HG02870 (cell line): ENCODE measurements around the gene TPPP2.
"Not testable (repeated sequence)": the region's sequence is repeated elsewhere in the genome, so short reads cannot be mapped to it uniquely, and the experiment has no call there.

Experiments used
- ATAC-seq: cut with Tn5 transposase; IDR thresholded peaks from one replicate; pipeline ENCODE4 v1.9.1; 2021; ENCODE audit warnings: mild to moderate bottlenecking, moderate library complexity; ENCODE audit not compliant: unreplicated experiment

The TPPP2 gene

DNA sequence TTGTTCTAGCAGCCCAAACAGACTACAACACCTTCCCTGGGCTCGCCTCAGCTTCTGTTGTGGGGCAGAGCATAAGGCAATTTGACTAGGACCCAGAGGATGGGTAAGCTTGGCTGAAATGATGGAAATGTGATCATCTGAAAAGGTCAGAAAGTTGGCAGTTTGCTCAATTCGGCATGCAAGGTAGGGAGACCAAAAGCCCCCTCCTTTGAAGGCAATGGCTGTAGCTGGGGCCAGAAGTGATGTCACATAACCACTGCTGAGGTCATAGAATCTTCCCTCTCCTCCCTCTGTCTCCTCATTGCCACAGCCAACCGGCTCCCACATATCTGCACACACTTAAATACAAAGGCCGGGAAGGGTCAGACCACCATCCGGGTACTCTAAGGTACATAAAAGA is at the start of gene TPPP2:
Gene TPPP2, plus strand, starts transcription at position 301 of the 400 bp plus-strand sequence. CDS start 365 bp downstream, outside the sequence.
- ATAC-seq: no peak

DNA sequence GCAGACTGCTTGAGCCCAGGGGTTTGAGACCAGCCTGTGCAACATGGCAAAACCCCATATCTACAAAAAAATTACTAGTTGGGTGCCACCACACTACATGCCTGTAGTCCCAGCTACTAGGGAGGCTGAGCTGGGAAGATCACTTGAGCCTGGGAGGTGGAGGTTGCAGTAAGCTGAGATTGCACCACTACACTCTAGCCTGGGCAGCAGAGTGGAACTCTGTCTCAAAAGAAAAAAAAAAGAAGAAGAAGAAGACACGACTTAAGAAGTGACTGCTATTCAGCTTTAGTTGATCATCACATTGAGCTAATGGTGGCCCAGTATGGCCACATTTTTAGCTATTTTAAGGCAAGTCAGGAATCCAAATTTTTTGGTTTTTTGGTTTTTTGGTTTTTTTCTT is 49.1 kb upstream of the TPPP2 start:
- no peak for ATAC-seq

DNA sequence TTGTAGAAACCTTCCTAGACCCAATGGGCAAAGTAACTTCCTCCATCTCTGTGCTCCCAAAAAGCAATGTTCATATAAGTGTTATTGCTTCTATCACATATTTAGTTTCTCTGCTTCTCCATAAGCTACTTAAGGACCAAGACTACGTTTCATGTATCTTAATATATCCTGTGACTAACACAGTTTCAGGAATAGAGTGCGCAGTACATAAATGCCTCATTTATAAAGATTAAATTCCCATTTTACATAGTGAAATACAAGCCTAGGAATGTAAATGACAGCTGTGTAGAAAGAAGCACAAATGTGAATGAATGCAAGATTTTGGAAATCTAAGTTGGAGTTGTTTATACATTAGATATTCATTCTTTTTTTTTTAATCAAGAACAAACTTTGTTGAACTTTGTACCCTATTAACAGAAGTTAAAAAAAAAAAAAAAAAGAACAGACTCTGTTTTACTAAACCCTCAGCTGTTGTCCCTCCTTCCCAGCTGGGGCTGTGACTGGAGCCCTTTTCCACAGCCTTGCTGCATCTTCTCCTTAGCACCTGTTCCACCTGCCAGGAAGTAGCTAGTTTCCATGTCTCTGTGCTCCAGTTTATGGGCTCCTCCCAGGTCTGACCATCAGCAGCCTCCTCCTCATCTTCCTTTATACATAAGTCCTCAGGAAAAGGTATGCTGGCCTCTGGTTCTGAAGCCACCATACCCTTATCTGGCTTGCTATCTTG is 47.2 kb upstream of the TPPP2 start:
- ATAC-seq: no peak

DNA sequence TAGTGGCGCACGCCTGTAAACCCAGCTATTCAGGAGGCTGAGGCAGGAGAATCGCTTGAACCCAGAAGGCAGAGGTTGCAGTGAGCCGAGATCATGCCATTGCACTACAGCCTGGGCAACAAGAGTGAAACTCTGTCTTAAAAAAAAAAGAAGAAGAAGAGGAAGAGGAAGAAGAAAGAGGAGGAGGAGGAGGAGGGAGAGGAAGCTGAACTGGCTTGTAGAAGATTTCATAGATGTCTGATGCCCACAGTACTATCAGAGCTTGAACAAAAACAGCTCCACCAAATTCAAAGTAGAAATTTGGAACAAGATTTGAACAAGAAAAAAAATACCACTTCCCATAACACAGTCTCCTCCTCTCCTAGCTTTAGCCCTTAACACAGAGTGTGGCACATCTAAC is 44.4 kb upstream of the TPPP2 start:
- not testable (repeated sequence) for ATAC-seq

DNA sequence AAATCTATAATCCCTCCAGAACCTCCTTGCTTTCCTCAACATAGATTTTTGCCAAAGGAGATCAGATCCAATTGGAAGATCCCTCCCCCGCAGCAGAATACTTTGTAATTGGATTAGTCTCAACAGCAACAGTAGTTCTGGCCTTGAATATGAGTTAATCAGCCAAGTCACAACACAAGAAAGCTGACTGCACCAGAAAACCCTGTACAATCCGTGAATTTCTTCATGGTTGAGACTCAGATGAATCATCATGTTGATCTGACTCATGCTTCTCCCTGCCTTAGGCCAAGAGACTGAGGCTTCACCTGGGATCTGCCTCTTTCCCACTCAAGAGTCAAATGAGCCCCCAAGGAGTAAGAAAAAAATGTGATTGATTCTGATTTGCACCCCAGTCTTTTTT is 43.2 kb upstream of the TPPP2 start:
- no peak for ATAC-seq

DNA sequence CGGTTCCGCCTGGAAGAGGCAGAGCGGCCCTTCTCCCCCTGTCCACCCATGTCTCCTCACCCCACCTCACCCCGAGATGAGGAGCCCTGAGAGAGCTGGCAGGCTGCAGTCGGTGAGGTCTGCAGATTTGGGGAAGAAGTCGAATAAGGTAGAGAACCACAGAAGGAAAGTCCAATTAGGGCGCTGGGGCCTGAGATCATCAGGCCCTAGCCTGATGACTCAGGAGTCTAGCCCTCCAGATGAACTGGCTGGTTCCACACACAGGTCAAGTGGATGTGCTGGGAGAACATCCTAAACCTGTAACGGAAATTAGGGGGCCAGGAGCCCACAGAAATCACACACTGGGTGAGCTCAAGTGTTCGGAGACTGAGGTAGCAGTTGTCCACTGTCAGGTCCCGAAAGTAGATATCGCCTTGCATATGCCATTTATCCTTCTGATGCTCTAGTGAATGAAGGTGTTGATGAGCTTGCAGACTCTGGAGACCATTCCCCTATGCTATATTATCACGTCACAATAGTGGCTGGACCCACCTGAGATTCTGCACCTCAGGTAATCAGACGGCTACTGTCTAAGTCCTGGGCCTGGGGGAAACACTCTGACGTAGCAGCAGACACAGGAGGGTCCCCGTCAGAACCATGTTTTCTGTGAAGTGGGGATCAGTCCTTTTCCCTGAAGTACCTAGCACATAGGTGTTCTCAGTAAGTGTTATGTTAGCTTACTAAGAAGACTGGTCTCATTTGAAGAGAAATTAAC is 41.1 kb upstream of the TPPP2 start:
- no peak for ATAC-seq

DNA sequence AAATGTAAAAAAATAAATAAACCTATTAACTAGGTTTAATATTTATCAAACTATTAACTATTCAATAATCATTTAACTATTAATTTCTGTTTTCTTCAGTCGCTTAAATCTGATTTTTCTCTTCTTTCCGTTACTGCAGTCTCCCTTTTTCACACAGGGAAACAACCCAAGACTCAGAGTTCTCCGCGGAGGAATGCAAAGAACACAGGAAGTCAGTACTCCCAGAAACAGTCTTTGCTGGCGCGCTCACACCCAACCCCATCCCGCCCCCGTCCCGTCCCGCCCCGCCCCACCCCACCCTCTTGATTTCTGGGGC is 40.6 kb upstream of the TPPP2 start:
- ATAC-seq: no peak

DNA sequence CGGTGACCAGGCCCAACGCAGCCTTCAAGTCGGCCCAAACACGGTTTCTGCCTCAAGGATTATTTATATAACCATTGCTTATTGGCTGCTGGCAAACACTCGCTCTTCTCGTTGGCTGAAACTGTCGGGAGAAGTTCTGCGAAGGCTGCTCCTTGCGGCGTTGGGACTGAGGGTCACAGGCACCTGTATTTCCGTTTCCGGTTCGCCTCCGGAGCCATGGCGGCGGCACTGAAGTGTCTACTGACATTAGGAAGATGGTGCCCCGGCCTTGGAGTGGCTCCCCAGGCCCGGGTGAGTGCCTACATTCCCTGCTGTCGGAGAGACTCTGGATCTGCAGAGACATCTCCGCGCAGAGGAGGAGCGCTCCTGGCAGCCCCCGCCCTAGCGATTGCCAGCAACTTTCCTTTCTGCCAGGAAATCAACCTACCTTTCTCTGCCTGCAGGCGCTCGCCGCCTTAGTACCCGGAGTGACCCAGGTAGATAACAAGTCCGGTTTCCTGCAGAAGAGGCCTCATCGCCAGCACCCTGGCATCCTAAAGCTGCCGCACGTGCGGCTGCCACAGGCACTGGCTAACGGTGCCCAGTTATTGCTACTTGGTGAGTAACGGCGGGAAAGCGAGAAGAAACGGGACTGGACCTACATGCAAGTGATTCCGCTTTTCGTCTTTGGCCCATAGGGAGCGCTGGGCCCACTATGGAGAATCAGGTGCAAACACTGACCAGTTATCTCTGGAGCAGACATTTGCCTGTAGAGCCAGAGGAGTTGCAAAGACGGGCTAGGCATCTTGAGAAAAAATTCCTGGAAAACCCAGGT is 40.0 kb upstream of the TPPP2 start, which contains the start of gene METTL17:
Gene METTL17, plus strand, starts transcription at position 194 of the 814 bp plus-strand sequence. Its CDS starts 23 bp downstream, at position 217.
- ATAC-seq: peak; percentile 97

DNA sequence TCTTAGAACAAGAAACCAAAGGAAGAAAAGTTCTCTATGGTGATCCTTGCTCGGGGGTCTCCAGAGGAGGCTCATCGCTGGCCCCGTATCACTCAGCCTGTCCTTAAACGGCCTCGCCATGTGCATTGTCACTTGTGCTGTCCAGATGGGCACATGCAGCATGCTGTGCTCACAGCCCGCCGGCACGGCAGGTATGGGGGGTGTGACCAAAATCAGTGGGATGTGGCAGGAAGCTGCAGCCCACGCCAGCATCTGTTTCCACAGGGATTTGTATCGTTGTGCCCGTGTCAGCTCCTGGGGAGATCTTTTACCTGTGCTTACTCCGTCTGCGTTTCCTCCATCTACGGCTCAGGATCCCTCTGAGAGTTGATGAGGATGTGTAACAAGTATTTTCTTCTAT is 33.5 kb upstream of the TPPP2 start:
- ATAC-seq: no peak

DNA sequence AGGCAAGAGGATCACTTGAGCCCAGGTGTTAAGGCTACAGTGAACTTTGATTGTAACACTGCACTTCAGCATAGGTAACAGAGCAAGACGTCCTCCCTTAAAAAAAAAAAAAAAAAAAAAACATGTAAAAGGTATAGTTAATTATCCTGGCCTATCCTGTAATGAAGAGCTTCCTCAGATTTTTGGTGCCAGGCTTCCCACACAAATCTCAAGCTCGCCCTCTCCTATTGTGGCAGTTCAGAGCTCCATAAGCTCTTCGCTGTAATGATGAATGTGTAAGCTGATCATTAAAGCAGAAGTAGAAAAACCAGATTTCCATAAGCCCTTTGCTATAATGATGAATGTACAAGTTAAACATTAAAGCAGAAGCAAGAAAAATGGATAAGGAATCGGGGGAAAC is 32.9 kb upstream of the TPPP2 start:
- ATAC-seq: no peak

DNA sequence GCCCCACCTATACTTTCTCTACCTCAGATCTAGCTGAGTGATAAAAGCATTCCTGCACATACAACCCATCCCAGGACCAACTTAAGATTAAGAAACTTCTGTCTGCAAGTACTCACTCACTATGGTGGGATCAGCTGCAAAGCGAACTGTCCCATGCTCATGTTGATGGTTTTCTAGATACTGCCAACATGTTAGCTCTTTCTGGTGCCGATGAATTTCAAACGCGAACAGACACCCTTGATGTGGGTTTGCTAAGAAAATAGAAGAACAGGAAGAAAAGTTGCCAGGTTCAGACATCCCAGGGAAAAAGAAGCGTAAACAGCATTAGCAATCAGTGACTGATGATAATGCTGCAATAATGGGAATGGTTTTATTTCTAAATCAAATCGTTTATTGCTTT is 32.5 kb upstream of the TPPP2 start:
- ATAC-seq: no peak

DNA sequence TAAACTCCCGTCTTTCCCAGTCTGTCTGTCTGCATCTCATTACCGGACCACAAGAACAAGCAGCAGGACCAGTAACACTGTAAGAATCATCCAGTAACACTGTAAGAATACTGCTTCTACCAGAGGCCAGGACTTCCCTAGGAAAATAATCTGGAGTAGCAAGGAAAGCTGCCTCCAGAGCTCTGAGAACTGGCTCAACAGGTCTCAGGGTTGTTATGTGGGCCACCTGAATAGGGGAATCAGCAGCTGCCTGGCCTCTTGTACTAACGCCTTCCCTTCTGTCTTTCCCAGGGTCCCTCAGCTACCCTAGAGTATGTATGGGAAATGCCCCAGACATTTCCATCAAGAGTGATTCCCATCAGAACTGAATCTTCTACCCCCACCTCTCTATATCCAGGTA is 31.9 kb upstream of the TPPP2 start:
- no peak for ATAC-seq

DNA sequence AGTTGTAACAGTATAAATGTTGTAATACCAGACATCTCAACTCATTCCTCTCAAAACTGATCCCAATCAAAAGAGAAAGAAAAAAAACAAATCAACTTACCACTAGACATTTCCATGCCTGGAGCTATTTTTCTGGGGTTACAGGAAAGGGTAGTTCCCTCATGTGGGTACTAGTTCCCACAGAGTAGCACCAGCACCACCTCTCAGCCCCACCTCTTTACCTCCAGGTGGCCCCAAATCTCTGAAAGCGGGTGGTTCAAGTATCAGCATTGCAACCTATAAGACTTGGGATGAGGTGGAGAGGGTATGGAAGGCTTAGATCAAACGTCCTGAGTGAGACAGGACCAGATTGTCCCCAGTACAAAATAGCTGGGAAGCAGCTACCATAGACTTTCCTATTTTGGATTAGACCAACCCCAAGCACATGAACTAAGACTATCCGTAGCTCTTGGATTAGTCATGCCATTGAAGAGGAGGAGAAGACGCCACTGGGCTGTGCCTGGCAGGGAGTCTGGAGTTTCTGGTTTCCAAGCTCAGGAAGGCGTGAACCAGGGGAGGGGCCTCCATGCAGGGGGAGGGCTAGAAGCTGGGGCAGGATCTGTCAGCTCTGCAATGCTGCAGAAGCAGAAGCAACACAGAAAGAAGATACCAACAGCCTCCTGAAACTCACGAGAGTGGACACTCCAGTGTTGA is 31.2 kb upstream of the TPPP2 start, which contains the start of gene SLC39A2:
Gene SLC39A2, plus strand, starts transcription at position 620 of the 693 bp plus-strand sequence. CDS start 154 bp downstream, outside the sequence.
- no peak for ATAC-seq

DNA sequence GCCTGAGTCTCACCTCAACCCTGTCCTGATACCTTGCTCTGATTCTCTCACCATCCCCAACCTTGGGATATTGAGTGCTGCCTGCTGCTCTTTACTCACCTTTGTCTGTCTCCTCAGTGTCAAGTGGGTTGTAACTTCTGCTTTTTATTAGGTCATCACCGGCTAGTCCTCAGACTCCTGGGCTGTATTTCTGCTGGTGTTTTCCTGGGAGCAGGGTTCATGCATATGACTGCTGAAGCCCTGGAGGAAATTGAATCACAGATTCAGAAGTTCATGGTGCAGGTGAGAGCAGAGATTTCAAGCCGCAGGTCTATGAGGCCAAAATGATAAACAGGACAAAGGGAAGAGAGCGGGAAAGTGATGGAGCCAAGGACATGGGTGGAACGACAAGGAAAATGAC is 30.4 kb upstream of the TPPP2 start:
- ATAC-seq: no peak

DNA sequence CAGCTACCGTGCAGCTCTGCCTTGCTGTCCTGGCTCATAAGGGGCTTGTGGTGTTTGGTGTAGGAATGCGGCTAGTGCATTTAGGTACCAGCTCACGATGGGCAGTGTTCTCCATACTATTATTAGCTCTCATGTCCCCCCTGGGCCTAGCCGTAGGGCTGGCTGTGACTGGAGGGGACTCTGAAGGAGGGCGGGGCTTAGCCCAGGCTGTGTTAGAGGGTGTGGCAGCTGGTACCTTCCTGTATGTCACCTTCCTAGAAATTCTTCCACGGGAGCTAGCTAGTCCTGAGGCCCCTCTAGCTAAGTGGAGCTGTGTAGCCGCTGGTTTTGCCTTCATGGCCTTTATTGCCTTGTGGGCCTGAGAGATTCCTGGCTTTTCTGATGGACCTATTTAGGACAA is 28.8 kb upstream of the TPPP2 start:
- ATAC-seq: no peak

DNA sequence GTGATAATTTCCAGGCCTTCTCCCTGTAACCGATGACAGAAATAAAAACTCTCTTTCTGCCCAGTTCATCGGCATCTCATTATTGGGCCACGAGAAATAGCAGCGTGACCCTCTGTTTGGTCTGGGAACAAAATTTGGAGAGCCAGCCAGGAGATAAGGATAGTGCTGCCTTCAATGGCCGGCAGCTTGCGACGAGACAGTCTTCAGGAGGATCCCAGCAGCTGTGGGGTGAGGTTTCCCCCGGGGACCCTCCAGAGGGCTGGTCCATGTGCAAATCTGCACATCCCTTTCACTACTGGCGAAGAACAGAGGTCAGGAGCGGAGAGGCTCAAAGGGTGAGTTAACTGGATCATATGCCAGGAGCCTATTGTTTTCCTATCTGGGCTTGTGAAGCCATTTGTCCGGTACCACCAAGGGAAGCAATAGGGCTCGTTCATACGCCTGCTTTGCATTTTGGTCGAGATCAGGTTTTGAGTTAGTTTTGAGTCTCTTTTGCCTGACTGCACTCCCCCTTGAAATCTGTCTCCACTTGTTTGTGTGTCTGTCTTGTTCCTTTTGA is 26.1 kb upstream of the TPPP2 start:
- no peak for ATAC-seq

DNA sequence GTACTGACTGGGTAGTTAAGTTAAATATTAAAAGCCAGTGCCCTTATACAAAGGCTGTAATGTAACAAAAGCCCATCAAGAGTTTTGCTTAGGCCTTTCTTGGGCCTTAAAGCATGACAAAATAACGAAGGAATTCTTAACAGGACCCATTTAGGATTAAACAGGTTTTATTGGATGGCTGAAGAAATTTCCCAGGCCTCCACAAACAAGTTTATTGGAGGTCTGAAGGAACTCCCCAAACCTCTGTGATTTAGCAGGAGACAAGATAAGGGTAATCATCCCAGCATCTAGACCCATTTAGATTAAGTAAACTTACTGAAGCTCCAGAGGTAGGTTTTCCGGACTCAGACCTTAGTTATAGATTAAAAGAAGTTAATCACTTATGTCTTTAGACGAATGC is 20.3 kb upstream of the TPPP2 start:
- not testable (repeated sequence) for ATAC-seq

DNA sequence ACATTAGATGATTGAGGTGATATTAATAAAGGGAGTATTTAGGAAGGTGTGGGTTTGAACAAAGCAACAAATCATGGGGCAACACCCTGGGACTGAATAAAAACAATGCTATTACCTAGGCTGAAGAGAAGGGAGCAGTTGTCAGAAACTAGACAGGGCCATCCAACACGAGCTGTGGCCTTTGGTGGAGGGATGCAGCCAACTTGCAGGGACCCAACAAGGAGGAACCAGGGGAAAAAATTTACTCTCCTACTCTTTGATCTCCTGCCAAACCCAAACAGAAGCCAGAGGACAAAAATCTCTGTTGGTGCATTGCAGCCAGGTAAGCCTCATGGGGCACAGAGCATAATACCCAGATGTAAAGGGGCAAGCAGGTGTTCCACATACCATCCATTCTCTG is 18.9 kb upstream of the TPPP2 start:
- ATAC-seq: no peak

DNA sequence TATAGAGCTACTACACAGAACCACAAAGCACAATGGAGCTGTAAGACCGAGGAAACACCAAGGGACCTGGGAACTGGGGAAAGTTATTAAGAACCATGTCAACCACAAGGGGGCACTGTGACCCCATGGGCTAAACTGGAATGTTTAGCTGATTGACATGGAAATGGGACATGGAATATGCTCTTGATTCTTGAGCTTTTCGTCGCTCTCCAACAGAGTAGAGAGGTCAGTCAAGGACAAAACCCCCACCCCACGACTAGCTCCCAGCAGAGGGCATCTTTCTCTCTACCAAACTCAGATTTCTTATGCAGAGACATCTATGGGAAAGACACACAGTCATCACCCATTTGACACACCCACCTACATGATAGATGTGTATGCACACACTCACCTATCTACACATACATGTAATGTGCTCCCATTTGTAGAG is 15.2 kb upstream of the TPPP2 start:
- ATAC-seq: no peak

DNA sequence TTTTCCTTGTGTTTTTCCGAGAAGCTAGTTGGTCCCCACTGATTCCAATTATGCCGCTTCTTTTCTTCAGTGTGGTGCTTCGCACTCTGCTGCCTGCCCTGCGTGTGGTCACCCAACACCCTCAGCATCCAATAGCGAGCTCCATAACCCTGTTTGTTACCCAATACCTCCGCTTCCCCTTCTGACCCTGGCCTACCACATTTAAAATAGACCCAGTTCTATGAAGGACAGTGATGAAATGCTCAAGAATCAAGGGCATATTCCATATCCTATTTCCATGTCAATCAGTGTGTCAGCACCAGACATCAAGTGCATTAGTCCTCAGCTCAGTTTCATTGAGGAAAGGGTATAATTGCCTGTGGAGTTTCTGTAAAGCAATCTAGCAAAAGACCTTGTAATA is 14.7 kb upstream of the TPPP2 start:
- ATAC-seq: no peak
